ENCODE data around the gene TRABD2B.

- TF ChIP-seq CTCF (tag by site-specific recombination; IDR thresholded peaks at IDR 0.05) (no peak), REST (tag by site-specific recombination; IDR thresholded peaks at IDR 0.05) (no peak), ZNF433 (tag by site-specific recombination; IDR thresholded peaks at IDR 0.05; ENCODE audit: low read depth) (no peak)
These were observed 167.2 kb downstream of the TRABD2B start for GRCh38 chr1:47830021-47830420.
